Testis (tissue), 2 donors: ENCODE data around the gene GNG2.

Source experiments
- POLR2A ChIP-seq: fragments of 450-650 bp; IDR thresholded peaks from one replicate; pipeline ENCODE4 v1.6.1; 2017; ENCODE audit warnings: antibody characterized with exemption, mild to moderate bottlenecking, moderate library complexity
- TF ChIP-seq, protein P1 (sequence below), 3 experiments: fragments of 450-650 bp in 2 of 3; fragments of 200-600 bp in 1 of 3; sonication (generic) in 1 of 3; IDR thresholded peaks; one replicate each; pipeline ENCODE4 v1.5.1; 2016 to 2019; ENCODE audit warnings: antibody characterized with exemption in 3 of 3, mild to moderate bottlenecking in 2 of 3, moderate library complexity in 1 of 3

DNA sequence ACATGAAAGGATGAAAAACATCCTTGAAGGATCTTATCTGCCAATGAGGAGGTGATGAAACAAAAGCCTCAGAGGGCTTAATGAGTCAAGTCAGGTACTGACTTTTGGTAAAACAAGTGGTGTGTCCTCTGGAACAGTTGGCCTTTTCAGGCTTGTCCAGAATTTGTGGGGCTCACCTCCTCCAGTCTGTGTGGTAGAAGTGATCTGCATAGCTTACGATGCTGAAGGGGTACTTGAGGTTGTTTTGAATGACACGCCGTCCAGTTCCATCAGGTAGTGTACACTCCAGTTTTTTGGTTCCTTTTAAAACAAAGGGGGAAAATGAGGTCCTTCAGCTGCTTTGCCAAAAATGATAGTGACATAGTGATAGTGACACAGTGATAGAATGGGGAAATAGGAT is 145.9 kb downstream of the GNG2 start:
- TF ChIP-seq, protein P1, sequence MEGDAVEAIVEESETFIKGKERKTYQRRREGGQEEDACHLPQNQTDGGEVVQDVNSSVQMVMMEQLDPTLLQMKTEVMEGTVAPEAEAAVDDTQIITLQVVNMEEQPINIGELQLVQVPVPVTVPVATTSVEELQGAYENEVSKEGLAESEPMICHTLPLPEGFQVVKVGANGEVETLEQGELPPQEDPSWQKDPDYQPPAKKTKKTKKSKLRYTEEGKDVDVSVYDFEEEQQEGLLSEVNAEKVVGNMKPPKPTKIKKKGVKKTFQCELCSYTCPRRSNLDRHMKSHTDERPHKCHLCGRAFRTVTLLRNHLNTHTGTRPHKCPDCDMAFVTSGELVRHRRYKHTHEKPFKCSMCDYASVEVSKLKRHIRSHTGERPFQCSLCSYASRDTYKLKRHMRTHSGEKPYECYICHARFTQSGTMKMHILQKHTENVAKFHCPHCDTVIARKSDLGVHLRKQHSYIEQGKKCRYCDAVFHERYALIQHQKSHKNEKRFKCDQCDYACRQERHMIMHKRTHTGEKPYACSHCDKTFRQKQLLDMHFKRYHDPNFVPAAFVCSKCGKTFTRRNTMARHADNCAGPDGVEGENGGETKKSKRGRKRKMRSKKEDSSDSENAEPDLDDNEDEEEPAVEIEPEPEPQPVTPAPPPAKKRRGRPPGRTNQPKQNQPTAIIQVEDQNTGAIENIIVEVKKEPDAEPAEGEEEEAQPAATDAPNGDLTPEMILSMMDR (IDR thresholded peaks at IDR 0.05), result no peak
- no peak for TF ChIP-seq POLR2A
